Adrenal gland (tissue), 12 donors: Measurements from ENCODE around the gene PDZD7. TPM values are rescaled to one million over a fixed set of nuclear protein-coding genes. Genes with fewer than 3 reads are reported as not detected.
"Not testable (repeated sequence)": the region's sequence is repeated elsewhere in the genome, so short reads cannot be mapped to it uniquely, and the experiment has no call there.

Source experiments
- DNase-seq, 7 donors: peaks; one replicate each; pipeline ENCODE4 v3.0.0-alpha.2; 2019 to 2020
- H3K27ac ChIP-seq, 5 donors: fragments of 200-600 bp; sonication (generic) in 4 of 5; 1 replicate in 3 of 5; 2 replicates in 2 of 5; pipeline versions ENCODE4 v1.5.1 to v1.8.0; 2016 to 2020; ENCODE audit warnings: mild to moderate bottlenecking in 1 of 5
- H3K27me3 ChIP-seq: fragments of 200-600 bp; 2 replicates; pipeline ENCODE4 v1.8.0; 2021
- H3K36me3 ChIP-seq, 2 donors: fragments of 200-600 bp; replicated peaks in 1 of 2; 1 replicate in 1 of 2; 2 replicates in 1 of 2; pipeline versions ENCODE4 v1.5.1 to v1.8.0; 2018 to 2022
- H3K4me1 ChIP-seq, 2 donors: fragments of 200-600 bp; replicated peaks in 1 of 2; 1 replicate in 1 of 2; 2 replicates in 1 of 2; pipeline versions ENCODE4 v1.5.1 to v1.8.0; 2018 to 2021
- H3K4me3 ChIP-seq, 4 donors: fragments of 200-600 bp; sonication (generic) in 3 of 4; one replicate each; pipeline ENCODE4 v1.5.1; 2016 to 2018
- H3K9me3 ChIP-seq, 3 donors: fragments of 200-600 bp; sonication (generic) in 1 of 3; replicated peaks in 1 of 3; 1 replicate in 2 of 3; 2 replicates in 1 of 3; pipeline versions ENCODE4 v1.5.1 to v1.8.0; 2016 to 2021
- POLR2A ChIP-seq, 2 donors: fragments of 450-650 bp; IDR thresholded peaks; one replicate each; pipeline ENCODE4 v1.6.1; 2017; ENCODE audit warnings: antibody characterized with exemption in 2 of 2, mild to moderate bottlenecking in 2 of 2, moderate library complexity in 1 of 2
- WGBS, 4 donors: extraction: QIAGEN DNeasy Blood & Tissue Kit in 2 of 4; methylation state at CpG; one replicate each; pipeline versions ENCODE4 v1.1.5 to v1.1.7; 2013 to 2017; 5-methylcytosine and 5-hydroxymethylcytosine counted together
- intact Hi-C, 2 donors: fragments of 100-400 bp; cut with DNase I; formaldehyde crosslinking; loops; one replicate each; pipeline versions ENCODE4 v1.14.1 to v1.15.0; 2022 to 2023
- polyA plus RNA-seq, 3 donors: library from polyadenylated mRNA; stranded (reverse); fragments of 200-250 nt in 2 of 3; fragments of 350-450 nt in 1 of 3; fragmentation: Illumina TruSeq in 1 of 3; extraction: RNeasy Lipid Tissue Mini Kit (QIAGEN cat#74804) in 1 of 3; gene quantifications; one replicate each; pipeline ENCODE4 v1.2.3, GENCODE V29; 2013 to 2014
- total RNA-seq, 9 donors: library from RNA; depleted of rRNA in 4 of 9; stranded (reverse); fragments of >200 nt in 4 of 9; fragments of 120-200 nt in 1 of 9; fragmentation: NEBNext Ultra II Directional in 1 of 9; extraction: Animal tissue kit (Norgen Biotek cat#: 25700) in 1 of 9; gene quantifications; one replicate each; pipeline versions ENCODE4 v1.1.0 to v1.2.4, GENCODE V29; 2013 to 2023
- TF ChIP-seq, protein P1 (sequence below), 6 experiments: fragments of 450-650 bp in 4 of 6; fragments of 200-600 bp in 2 of 6; sonication (generic) in 1 of 6; IDR thresholded peaks; 1 replicate in 5 of 6; 2 replicates in 1 of 6; pipeline versions ENCODE4 v1.5.1 to v1.8.0; 2016 to 2021; ENCODE audit warnings: antibody characterized with exemption in 6 of 6, mild to moderate bottlenecking in 2 of 6, moderate library complexity in 1 of 6
- donor health status: healthy with polysubstance abuse.
- donor health status: Bipolar disorder and iron deficiency.
- donor health status: DM: yes; HTN: yes; CAD: no.
- donor health status: DM: no; HTN: no; CAD: no.
- donor health status: DM: no; HTN: no; CAD: no.
- donor health status: DM: yes; HTN: yes; CAD: no.

PDZD7 gene
- total and polyA plus RNA-seq, 12 donors: 0.13 to 3.5 (median 0.60) TPM; not detected in 1

DNA sequence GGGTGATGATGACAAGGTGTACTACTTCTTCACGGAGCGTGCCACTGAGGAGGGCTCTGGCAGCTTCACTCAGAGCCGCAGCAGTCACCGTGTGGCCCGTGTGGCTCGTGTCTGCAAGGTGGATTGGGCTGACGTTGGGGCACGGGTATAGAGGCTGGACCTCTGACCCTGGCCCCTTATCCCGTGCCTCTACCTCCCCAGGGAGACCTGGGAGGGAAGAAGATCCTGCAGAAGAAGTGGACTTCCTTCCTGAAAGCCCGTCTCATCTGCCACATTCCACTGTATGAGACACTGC, 52.1 kb downstream of the PDZD7 start:
- no peaks in the 10 kb centered on the region for H3K9me3 ChIP-seq
- peaks cover 0 to 50% of the 10 kb centered on the region in 2 donors for H3K36me3 ChIP-seq
- TF ChIP-seq, protein P1, sequence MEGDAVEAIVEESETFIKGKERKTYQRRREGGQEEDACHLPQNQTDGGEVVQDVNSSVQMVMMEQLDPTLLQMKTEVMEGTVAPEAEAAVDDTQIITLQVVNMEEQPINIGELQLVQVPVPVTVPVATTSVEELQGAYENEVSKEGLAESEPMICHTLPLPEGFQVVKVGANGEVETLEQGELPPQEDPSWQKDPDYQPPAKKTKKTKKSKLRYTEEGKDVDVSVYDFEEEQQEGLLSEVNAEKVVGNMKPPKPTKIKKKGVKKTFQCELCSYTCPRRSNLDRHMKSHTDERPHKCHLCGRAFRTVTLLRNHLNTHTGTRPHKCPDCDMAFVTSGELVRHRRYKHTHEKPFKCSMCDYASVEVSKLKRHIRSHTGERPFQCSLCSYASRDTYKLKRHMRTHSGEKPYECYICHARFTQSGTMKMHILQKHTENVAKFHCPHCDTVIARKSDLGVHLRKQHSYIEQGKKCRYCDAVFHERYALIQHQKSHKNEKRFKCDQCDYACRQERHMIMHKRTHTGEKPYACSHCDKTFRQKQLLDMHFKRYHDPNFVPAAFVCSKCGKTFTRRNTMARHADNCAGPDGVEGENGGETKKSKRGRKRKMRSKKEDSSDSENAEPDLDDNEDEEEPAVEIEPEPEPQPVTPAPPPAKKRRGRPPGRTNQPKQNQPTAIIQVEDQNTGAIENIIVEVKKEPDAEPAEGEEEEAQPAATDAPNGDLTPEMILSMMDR (IDR thresholded peaks at IDR 0.05): no peak
- no peak for TF ChIP-seq POLR2A (IDR thresholded peaks at IDR 0.05)
- no peaks in the 10 kb centered on the region for H3K27me3 ChIP-seq
- intact Hi-C loops: no loop called here
- H3K27ac ChIP-seq: no peak overlapping the region
- no peaks in the 10 kb centered on the region for H3K4me1 ChIP-seq
- 84 to 97% (median 86%) methylated on average over 6 to 10 of the region's 10 CpGs for WGBS, 4 donors
- no peak overlapping the region for H3K4me3 ChIP-seq
- DNase-seq: peak in 2 of 7 donors; percentile 6 to 11

DNA sequence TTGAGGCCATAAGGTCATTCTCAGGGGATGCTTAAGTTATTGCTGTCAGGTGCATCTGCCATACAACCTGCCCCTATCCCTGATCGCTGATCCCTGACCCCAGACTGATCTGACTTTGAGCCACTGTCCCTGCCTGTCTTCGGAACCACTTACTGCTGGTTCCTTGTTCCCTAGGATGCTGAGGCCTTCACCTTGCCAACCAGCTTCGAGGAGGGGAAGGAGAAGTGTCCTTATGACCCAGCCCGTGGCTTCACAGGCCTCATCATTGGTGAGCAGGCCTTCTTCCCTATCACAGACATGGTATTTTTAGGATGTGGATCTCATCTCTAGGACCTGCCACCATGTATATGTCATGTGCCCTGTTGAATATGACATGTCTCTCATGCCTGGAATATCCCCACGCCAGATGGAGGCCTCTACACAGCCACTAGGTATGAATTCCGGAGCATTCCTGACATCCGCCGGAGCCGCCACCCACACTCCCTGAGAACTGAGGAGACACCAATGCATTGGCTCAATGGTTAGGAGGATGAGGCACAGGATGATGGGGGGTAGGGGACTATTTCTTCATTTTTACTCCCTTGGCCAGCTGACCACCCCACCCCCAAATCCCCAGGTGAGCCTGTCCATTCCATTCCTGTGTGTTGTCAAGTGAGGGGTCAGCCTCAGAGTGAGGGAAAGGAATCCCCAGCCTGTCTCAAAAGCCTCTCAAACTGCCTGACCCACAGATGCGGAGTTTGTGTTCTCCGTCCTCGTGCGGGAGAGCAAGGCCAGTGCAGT, 52.6 kb downstream of the PDZD7 start:
- no peaks in the 10 kb centered on the region for H3K9me3 ChIP-seq
- H3K27ac ChIP-seq: no peak overlapping the region
- TF ChIP-seq, protein P1 (IDR thresholded peaks at IDR 0.05): no peak
- TF ChIP-seq POLR2A (IDR thresholded peaks at IDR 0.05): no peak
- H3K27me3 ChIP-seq: no peaks in the 10 kb centered on the region
- 87 to 89% (median 89%) methylated on average over 13 of the region's 13 CpGs for WGBS, 4 donors
- DNase-seq: peak in 4 of 7 donors; percentile 5 to 43 (median 13)
- H3K36me3 ChIP-seq: peaks cover 0 to 45% of the 10 kb centered on the region in 2 donors
- intact Hi-C loops: no loop called here
- H3K4me1 ChIP-seq: no peaks in the 10 kb centered on the region
- no peak overlapping the region for H3K4me3 ChIP-seq

DNA sequence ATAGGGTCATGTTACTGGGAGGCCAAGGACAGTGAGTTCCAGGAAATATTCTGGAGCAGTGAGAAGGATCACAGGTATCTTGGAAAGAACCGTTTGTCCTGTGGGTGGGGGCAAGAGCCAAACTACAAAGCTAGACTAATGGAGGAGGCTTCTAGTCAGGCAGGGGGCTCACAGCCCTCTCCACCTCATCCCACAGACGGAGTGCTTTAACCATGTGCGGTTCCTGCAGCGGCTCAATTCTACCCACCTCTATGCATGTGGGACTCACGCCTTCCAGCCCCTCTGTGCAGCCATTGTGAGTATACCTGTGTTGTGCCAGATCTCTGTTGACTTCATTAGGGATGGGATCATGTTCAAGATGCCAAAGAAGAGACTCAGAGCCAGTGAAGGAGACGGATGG, 53.5 kb downstream of the PDZD7 start:
- Histone ChIP-seq H3K9me3 (no peaks in the 10 kb centered on the region), H3K4me1 (no peaks in the 10 kb centered on the region), H3K4me3 (no peak overlapping the region), H3K27me3 (no peaks in the 10 kb centered on the region), H3K36me3 (peaks cover 0 to 37% of the 10 kb centered on the region in 2 donors), H3K27ac (no peak overlapping the region)
- TF ChIP-seq, protein P1 (IDR thresholded peaks at IDR 0.05): no peak
- no peak for TF ChIP-seq POLR2A (IDR thresholded peaks at IDR 0.05)
- WGBS, 4 donors: 84 to 85% (median 84%) methylated on average over 6 of the region's 6 CpGs
- intact Hi-C loops: no loop called here
- DNase-seq: peak in 1 of 7 donors; percentile 45

GRCh38 chr10:100976906-100977305, 54.0 kb downstream of the PDZD7 start:
- WGBS, 4 donors: 88 to 92% (median 89%) methylated on average over 3 of the region's 3 CpGs
- H3K4me3 ChIP-seq: no peak overlapping the region
- TF ChIP-seq POLR2A (IDR thresholded peaks at IDR 0.05): no peak
- TF ChIP-seq, protein P1 (IDR thresholded peaks at IDR 0.05): no peak
- no peaks in the 10 kb centered on the region for H3K4me1 ChIP-seq
- intact Hi-C loops: no loop called here
- no peaks in the 10 kb centered on the region for H3K9me3 ChIP-seq
- no peaks in the 10 kb centered on the region for H3K27me3 ChIP-seq
- no peak overlapping the region for H3K27ac ChIP-seq
- DNase-seq: peak in 1 of 7 donors; percentile 8
- H3K36me3 ChIP-seq: peaks cover 0 to 33% of the 10 kb centered on the region in 2 donors

DNA sequence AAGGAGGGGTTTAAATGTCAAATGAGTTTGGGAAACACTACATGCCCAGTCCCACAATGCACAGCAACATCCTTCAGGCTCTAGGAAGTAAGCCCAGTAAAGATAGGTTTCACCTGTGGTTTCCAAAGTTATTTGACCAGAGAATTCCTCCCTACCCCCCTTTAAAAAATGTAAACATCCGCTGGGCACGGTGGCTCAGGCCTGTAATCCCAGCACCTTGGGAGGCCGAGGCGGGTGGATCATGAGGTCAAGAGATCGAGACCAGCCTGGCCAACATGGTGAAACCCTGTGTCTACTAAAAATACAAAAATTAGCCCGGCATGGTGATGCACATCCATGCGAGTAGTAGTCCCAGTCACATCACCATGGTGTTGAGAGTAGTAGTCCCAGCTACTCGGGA, 55.5 kb downstream of the PDZD7 start:
- 86 to 91% (median 87%) methylated on average over 8 of the region's 8 CpGs for WGBS, 4 donors
- H3K9me3 ChIP-seq, DNase-seq, H3K4me1 ChIP-seq, H3K4me3 ChIP-seq, H3K27ac ChIP-seq, intact Hi-C loops, H3K27me3 ChIP-seq: not testable (repeated sequence)
- H3K36me3 ChIP-seq: peaks cover 0 to 21% of the 10 kb centered on the region in 2 donors
